Right atrium auricular region (tissue), 2 donors: ENCODE results near the gene PAAF1. TPM values are rescaled to one million over a fixed set of nuclear protein-coding genes. Genes with fewer than 3 reads are reported as not detected.

Experiments used
- DNase-seq: peaks from one replicate; pipeline ENCODE4 v3.0.0-alpha.2; 2019; ENCODE audit warnings: low spot score
- H3K27ac ChIP-seq, 2 donors: fragments of 200-600 bp; sonication (generic); 1 replicate in 1 of 2; 2 replicates in 1 of 2; pipeline ENCODE4 v1.5.1; 2016 to 2019
- H3K27me3 ChIP-seq, 2 donors: fragments of 200-600 bp; sonication (generic); one replicate each; pipeline versions ENCODE4 v1.5.1 to v1.6.0; 2017 to 2019
- H3K36me3 ChIP-seq: fragments of 200-600 bp; sonication (generic); one replicate; pipeline ENCODE4 v1.5.1; 2016
- H3K4me1 ChIP-seq, 2 donors: fragments of 200-600 bp; sonication (generic); one replicate each; pipeline versions ENCODE4 v1.5.1 to v1.6.0; 2017 to 2019
- H3K4me3 ChIP-seq, 2 donors: fragments of 200-600 bp; sonication (generic); 1 replicate in 1 of 2; 2 replicates in 1 of 2; pipeline ENCODE4 v1.5.1; 2017 to 2019; ENCODE audit warnings: mild to moderate bottlenecking in 1 of 2, moderate library complexity in 1 of 2
- H3K9me3 ChIP-seq, 2 donors: fragments of 200-600 bp; sonication (generic); one replicate each; pipeline ENCODE4 v1.5.1; 2019
- CTCF ChIP-seq, 2 donors: fragments of 200-600 bp; sonication (generic); IDR thresholded peaks; one replicate each; pipeline ENCODE4 v1.5.1; 2019; ENCODE audit warnings: antibody characterized with exemption in 2 of 2
- total RNA-seq, 2 donors: library from RNA; depleted of rRNA; stranded (reverse); fragments of >200 nt; gene quantifications; one replicate each; pipeline ENCODE4 v1.1.0, GENCODE V29; 2016

Gene PAAF1
- total RNA-seq, 2 donors from 2014 or later: 10.2 to 12.3 TPM

GRCh38 chr11:73851046-73851764 is 25.6 kb upstream of the PAAF1 start:
- Histone ChIP-seq H3K27me3 (no peaks in the 10 kb centered on the region), H3K4me1 (peaks cover 0 to 1% of the 10 kb centered on the region in 2 donors), H3K9me3 (no peaks in the 10 kb centered on the region), H3K4me3 (no peak overlapping the region), H3K27ac (peak overlapping the region; percentile 55 to 81), H3K36me3 (no peaks in the 10 kb centered on the region)
- DNase-seq: no peak
- no peak for TF ChIP-seq CTCF (IDR thresholded peaks at IDR 0.05)

GRCh38 chr11:73852049-73852448 is 24.8 kb upstream of the PAAF1 start:
- no peaks in the 10 kb centered on the region for H3K27me3 ChIP-seq
- H3K4me1 ChIP-seq: peaks cover 0 to 5% of the 10 kb centered on the region in 2 donors
- TF ChIP-seq CTCF (IDR thresholded peaks at IDR 0.05): no peak
- no peak for DNase-seq
- H3K4me3 ChIP-seq: no peak overlapping the region
- H3K27ac ChIP-seq: peak overlapping the region; percentile 44 to 81
- H3K36me3 ChIP-seq: no peaks in the 10 kb centered on the region
- no peaks in the 10 kb centered on the region for H3K9me3 ChIP-seq

- Histone ChIP-seq H3K4me1 (peaks cover 0 to 5% of the 10 kb centered on the region in 2 donors), H3K9me3 (no peaks in the 10 kb centered on the region), H3K36me3 (no peaks in the 10 kb centered on the region), H3K27me3 (no peaks in the 10 kb centered on the region), H3K27ac (peak overlapping the region in 1 of 2 donors; percentile 81), H3K4me3 (no peak overlapping the region)
- TF ChIP-seq CTCF (IDR thresholded peaks at IDR 0.05): no peak
- no peak for DNase-seq
Measured at GRCh38 chr11:73854680-73855079, 22.1 kb upstream of the PAAF1 start.

GRCh38 chr11:73856031-73856567 is 20.7 kb upstream of the PAAF1 start:
- Histone ChIP-seq H3K9me3 (no peaks in the 10 kb centered on the region), H3K4me1 (peaks cover 0 to 5% of the 10 kb centered on the region in 2 donors), H3K36me3 (no peaks in the 10 kb centered on the region), H3K27ac (peak overlapping the region; percentile 1 to 60), H3K4me3 (no peak overlapping the region), H3K27me3 (no peaks in the 10 kb centered on the region)
- TF ChIP-seq CTCF (IDR thresholded peaks at IDR 0.05): no peak
- no peak for DNase-seq

GRCh38 chr11:73859671-73860070 is 17.1 kb upstream of the PAAF1 start:
- Histone ChIP-seq H3K4me1 (peaks cover 0 to 5% of the 10 kb centered on the region in 2 donors), H3K4me3 (no peak overlapping the region), H3K27ac (no peak overlapping the region), H3K9me3 (no peaks in the 10 kb centered on the region), H3K36me3 (peaks cover 13% of the 10 kb centered on the region), H3K27me3 (no peaks in the 10 kb centered on the region)
- no peak for DNase-seq
- no peak for TF ChIP-seq CTCF (IDR thresholded peaks at IDR 0.05)
